Ishikawa (cell line): Measurements from ENCODE around the gene ASTN1.

ENCODE experiments used
- EP300 ChIP-seq: IDR thresholded peaks from 2 replicates; pipeline ENCODE4 v1.6.1; 2012; ENCODE audit warnings: borderline replicate concordance
- MAX ChIP-seq: IDR thresholded peaks from 2 replicates; pipeline ENCODE4 v1.6.1; 2012
- RAD21 ChIP-seq: IDR thresholded peaks from 2 replicates; pipeline ENCODE4 v1.6.1; 2012; ENCODE audit warnings: low read depth
- TAF1 ChIP-seq: IDR thresholded peaks from 2 replicates; pipeline ENCODE4 v1.6.1; 2012; ENCODE audit warnings: low read depth, mild to moderate bottlenecking

GRCh38 chr1:177035586-177035985, 128.9 kb downstream of the ASTN1 start:
- TF ChIP-seq RAD21 (no peak), EP300 (no peak), TAF1 (no peak), MAX (no peak)
